ENCODE results near the gene SERPINA6. TPM values are rescaled to one million over a fixed set of nuclear protein-coding genes. Genes with fewer than 3 reads are reported as not detected.

The SERPINA6 gene
- total and polyA plus RNA-seq, 3 donors from 2014 or later: 1.8 TPM; not detected in 2

DNA sequence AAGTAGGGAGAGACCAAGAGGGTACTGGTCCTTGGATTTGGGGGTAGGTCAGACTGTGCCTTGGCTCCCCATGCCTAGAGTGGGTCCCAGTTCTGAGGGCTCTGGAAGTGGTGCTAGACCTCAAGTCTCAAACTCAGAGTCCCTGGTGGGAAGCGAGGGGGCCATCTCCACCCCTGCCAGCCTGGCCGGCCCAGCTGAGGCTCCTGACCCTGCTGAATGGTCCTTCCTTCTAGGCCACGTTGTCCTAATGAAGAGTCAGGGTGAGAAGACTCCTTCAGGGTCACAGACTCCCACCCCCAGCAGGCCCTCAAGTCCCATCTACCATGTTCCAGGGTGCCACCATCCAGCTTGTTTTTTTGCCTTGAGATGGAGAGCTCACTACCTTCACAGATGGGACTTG lies 12.9 kb downstream of the SERPINA6 start:
- H3K4me3 ChIP-seq: no peak overlapping the region
- 60 to 79% methylated on average over 1 to 3 of the region's 3 CpGs for WGBS, 2 donors
- no peaks in the 10 kb centered on the region for H3K27me3 ChIP-seq
- H3K4me1 ChIP-seq: no peaks in the 10 kb centered on the region
- TF ChIP-seq, protein P1, sequence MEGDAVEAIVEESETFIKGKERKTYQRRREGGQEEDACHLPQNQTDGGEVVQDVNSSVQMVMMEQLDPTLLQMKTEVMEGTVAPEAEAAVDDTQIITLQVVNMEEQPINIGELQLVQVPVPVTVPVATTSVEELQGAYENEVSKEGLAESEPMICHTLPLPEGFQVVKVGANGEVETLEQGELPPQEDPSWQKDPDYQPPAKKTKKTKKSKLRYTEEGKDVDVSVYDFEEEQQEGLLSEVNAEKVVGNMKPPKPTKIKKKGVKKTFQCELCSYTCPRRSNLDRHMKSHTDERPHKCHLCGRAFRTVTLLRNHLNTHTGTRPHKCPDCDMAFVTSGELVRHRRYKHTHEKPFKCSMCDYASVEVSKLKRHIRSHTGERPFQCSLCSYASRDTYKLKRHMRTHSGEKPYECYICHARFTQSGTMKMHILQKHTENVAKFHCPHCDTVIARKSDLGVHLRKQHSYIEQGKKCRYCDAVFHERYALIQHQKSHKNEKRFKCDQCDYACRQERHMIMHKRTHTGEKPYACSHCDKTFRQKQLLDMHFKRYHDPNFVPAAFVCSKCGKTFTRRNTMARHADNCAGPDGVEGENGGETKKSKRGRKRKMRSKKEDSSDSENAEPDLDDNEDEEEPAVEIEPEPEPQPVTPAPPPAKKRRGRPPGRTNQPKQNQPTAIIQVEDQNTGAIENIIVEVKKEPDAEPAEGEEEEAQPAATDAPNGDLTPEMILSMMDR (IDR thresholded peaks at IDR 0.05): no peak
- TF ChIP-seq POLR2A (IDR thresholded peaks at IDR 0.05): no peak
- H3K36me3 ChIP-seq (ENCODE audit: low read depth, missing control alignments): no peaks in the 10 kb centered on the region
- DNase-seq: no peak
- intact Hi-C loops (cut with DNase I; ENCODE audit: low total_unique reads): no loop called here
- no peaks in the 10 kb centered on the region for H3K9me3 ChIP-seq
- H3K27ac ChIP-seq: no peak overlapping the region

DNA sequence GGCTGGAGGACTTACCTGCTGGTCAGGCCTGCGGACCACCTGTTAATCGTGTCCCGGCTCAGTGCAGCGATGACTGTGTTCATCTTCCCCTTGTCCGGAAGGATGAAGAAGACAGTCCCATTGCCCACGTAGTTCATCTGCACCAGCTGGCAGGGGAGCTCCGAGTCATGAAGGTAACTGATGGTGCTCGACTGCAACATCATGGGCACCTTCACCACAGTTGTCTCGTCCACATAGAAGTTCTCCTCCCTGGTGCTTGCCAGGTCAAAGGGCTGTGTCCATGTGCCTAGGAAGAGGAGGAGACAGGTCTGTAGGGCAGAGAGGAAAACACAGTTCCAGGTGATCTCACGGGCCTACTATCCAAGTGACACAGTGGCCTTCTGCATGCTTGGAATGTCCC lies 13.4 kb downstream of the SERPINA6 start:
- H3K4me3 ChIP-seq: no peak overlapping the region
- intact Hi-C loops (cut with DNase I; ENCODE audit: low total_unique reads): no loop called here
- no peak for DNase-seq

DNA sequence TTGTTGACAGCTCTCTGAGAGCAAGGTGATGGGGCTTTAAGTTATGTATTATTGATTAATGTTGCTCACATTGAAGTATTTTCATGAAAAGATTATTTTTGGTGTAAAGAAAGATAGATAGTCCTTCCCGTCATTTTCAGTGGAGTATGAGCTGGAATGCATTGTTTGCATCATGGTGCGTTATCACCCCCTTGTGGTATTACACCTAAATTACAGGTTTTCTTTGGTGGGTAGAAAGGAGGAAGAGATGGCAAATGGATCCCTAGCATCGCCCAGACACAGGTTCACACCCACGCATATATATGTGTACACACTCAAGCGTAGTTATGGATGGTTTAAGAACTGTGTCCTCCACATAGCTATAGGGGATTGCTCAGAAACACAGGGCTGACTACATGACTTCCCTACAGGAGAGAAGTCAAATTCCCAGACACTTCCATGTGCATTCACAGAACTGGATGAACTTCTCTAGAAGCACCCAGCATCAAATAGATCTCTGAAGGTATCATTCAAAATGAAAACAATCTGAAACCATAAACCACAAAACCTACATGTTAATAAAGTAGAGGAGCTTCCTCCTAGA lies 15.6 kb downstream of the SERPINA6 start:
- H3K9me3 ChIP-seq: no peaks in the 10 kb centered on the region
- 25 to 55% methylated on average over 5 of the region's 5 CpGs for WGBS, 2 donors
- no peak overlapping the region for H3K4me3 ChIP-seq
- no peaks in the 10 kb centered on the region for H3K4me1 ChIP-seq
- no peak for DNase-seq
- no peaks in the 10 kb centered on the region for H3K27me3 ChIP-seq
- no peak overlapping the region for H3K27ac ChIP-seq
- no peaks in the 10 kb centered on the region for H3K36me3 ChIP-seq (ENCODE audit: low read depth, missing control alignments)
- no peak for TF ChIP-seq POLR2A (IDR thresholded peaks at IDR 0.05)
- TF ChIP-seq, protein P1 (IDR thresholded peaks at IDR 0.05): peak in 2 of 3 experiments; percentile 19 to 26
- intact Hi-C loops (cut with DNase I; ENCODE audit: low total_unique reads): no loop called here

More for the DNA sequence above, 13.4 kb downstream of the SERPINA6 start:
- 90 to 93% methylated on average over 6 to 10 of the region's 10 CpGs for WGBS, 2 donors
- no peak overlapping the region for H3K27ac ChIP-seq
- no peaks in the 10 kb centered on the region for H3K27me3 ChIP-seq
- no peak for TF ChIP-seq POLR2A (IDR thresholded peaks at IDR 0.05)
- TF ChIP-seq, protein P1 (IDR thresholded peaks at IDR 0.05): no peak
- no peaks in the 10 kb centered on the region for H3K36me3 ChIP-seq (ENCODE audit: low read depth, missing control alignments)
- H3K4me1 ChIP-seq: no peaks in the 10 kb centered on the region
- no peaks in the 10 kb centered on the region for H3K9me3 ChIP-seq

DNA sequence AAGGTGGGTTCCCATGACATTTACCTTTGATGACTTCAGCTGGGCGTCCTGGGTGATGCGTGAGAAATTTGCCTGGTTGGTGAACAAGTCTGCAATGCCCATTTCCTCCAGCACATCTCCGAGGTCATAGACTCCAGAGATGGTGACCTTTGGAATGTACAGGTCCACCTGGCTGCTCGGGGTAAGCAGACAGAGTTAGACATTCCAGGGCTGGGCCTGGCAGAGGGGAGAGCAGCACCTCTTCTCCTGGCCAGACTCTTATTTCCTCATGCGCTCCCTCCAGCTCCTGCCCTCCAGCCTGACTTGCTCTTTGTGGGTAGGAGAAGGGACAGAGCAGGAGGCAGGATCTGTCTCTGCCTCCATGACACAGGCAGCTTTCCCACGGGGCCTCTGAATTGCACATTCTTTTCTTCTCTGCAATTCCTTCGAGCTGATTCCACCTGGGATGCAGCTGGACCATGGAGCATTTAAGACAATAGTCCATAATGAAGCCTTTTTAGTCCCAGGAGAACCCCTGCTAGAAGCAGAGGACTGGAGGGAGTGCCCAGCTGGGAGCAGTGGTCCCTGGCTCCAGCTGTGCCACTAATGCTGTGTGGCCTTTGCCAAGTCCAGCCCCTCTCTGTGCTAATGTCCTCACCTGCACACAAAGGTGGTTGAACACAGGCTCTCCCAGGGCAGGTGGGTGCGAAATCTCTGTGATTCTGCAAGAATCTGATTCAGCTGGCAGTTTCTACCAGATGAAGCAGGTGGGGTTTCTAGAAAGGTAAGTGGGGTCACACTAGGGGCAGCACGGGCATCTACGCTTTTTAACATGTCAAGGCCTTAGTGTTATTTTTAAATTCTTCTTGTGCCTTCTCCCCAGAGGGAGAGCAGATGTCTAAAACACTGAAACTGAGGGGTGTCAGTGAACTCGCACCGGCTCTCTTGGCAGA lies 16.8 kb downstream of the SERPINA6 start:
- WGBS, 2 donors: 75 to 78% methylated on average over 12 of the region's 12 CpGs
- H3K4me1 ChIP-seq: no peaks in the 10 kb centered on the region
- no peak overlapping the region for H3K27ac ChIP-seq
- no peaks in the 10 kb centered on the region for H3K9me3 ChIP-seq
- H3K36me3 ChIP-seq (ENCODE audit: low read depth, missing control alignments): no peaks in the 10 kb centered on the region
- no peak overlapping the region for H3K4me3 ChIP-seq
- intact Hi-C loops (cut with DNase I; ENCODE audit: low total_unique reads): no loop called here
- TF ChIP-seq, protein P1 (IDR thresholded peaks at IDR 0.05): no peak
- no peak for TF ChIP-seq POLR2A (IDR thresholded peaks at IDR 0.05)
- no peaks in the 10 kb centered on the region for H3K27me3 ChIP-seq
- no peak for DNase-seq

All from testis (tissue), 3 donors.